Memory B cell (primary cell): ENCODE measurements around the gene GAREM2.

Experiments used
- ATAC-seq: fragments of 150-1000 bp; cut with Tn5 transposase; 2 replicates; pipeline ENCODE4 v1.10.0; 2021; ENCODE audit warnings: low read depth, mild to moderate bottlenecking, moderate library complexity
- DNase-seq, 2 donors: peaks; one replicate each; pipeline ENCODE4 v3.0.0; 2022; ENCODE audit warnings: low spot score in 2 of 2
- H3K27ac Mint-ChIP-seq: one replicate; pipeline ENCODE4 v1.8.0; 2022; ENCODE audit warnings: mild to moderate bottlenecking, moderate library complexity, mixed read lengths
- H3K27me3 Mint-ChIP-seq: one replicate; pipeline ENCODE4 v1.8.0; 2022; ENCODE audit warnings: mixed read lengths
- H3K36me3 Mint-ChIP-seq: one replicate; pipeline ENCODE4 v1.8.0; 2022; ENCODE audit warnings: mild to moderate bottlenecking, mixed read lengths
- H3K4me1 Mint-ChIP-seq: one replicate; pipeline ENCODE4 v1.8.0; 2022; ENCODE audit warnings: mixed read lengths
- H3K4me3 Mint-ChIP-seq: one replicate; pipeline ENCODE4 v1.8.0; 2022; ENCODE audit warnings: mild to moderate bottlenecking, moderate library complexity, mixed read lengths
- H3K9me3 Mint-ChIP-seq: one replicate; pipeline ENCODE4 v1.8.0; 2022; ENCODE audit warnings: mixed read lengths

GAREM2 gene

DNA sequence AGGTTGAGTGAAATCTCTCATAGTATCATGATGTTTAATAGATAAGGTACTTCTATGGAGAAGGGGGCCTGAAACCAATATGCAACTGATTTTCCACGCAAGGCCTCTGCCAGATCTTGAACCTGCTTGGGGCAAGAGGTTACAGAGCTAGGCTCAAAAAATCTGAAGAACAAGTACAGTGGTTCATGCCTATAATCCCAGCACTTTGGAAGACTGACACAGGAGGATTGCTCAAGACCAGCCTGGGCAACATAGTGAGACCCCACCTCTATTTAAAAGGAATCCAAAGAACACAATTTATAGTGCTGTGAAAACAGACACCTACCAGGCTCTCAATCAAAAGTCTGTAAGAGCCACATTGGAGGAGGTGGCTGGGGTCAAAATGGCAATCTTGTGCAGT, 42.9 kb downstream of the GAREM2 start:
- Mint-ChIP-seq H3K9me3 (no peaks in the 10 kb centered on the region), H3K4me1 (peaks cover 2% of the 10 kb centered on the region), H3K27me3 (no peaks in the 10 kb centered on the region), H3K27ac (no peak overlapping the region), H3K36me3 (peaks cover 50% of the 10 kb centered on the region), H3K4me3 (no peak overlapping the region)
- no peak for DNase-seq
- ATAC-seq = no peak

DNA sequence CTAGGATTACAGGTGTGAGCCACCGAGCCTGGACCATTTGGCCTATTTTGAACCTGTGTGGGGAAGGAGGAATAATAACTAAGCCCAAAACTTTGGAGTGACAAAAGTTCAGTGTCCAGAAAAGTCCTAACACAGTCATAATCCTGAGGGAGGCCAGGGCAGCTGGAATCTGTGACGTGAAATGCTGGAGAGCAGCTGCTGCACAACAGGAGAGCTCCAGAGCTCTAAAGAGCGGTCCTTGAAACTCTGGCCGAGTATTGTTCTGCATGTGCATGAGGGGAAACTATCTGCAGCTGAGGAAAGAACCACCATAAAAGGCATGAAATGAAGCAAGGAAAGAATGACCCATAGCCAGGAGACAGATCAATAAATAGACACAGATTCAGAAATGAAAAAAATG, 43.7 kb downstream of the GAREM2 start:
- no peaks in the 10 kb centered on the region for H3K9me3 Mint-ChIP-seq
- no peak for DNase-seq
- H3K27me3 Mint-ChIP-seq = no peaks in the 10 kb centered on the region
- H3K36me3 Mint-ChIP-seq = peaks cover 48% of the 10 kb centered on the region
- no peak overlapping the region for H3K4me3 Mint-ChIP-seq
- no peak for ATAC-seq
- no peak overlapping the region for H3K27ac Mint-ChIP-seq
- H3K4me1 Mint-ChIP-seq = peaks cover 2% of the 10 kb centered on the region

DNA sequence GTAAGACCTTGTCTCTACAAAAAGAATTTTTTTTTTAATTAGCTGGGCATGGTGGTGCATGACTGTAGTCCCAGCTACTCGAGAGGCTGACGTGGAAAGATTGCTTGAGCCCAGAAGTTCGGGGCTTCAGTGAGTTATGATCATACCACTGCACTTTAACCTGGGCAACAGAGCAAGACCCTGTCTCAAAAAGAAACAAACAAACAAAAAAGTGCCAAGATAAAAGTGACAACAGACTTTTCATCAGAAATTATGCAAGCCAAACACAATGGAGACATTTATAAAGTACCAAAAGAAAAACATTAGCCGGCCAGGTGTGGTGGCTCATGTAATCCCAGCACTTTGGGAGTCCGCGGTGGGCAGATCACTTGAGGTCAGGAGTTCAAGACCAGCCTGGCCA, 44.8 kb downstream of the GAREM2 start:
- Mint-ChIP-seq H3K4me3 (no peak overlapping the region), H3K27me3 (no peaks in the 10 kb centered on the region), H3K36me3 (peaks cover 45% of the 10 kb centered on the region), H3K4me1 (peaks cover 2% of the 10 kb centered on the region), H3K27ac (no peak overlapping the region), H3K9me3 (no peaks in the 10 kb centered on the region)
- no peak for DNase-seq
- ATAC-seq = no peak

DNA sequence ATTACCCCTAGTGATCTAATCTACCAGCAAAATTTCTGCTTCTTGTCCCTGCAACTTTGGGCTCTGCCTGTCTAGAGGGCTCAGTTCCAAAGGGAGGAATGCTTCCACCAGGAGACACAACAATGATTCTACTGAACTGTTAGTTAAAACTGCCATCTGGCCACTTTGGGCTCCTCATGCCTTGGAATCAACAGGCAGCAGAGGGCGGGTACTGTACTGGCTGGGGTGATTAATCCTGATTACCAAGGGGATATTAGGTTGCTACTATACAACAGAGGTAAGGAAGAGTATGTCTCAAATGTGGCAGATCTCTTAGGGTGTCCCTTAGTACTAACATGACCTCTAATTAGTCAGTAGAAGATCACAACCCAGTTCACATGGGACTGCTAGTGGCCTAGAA, 50.1 kb downstream of the GAREM2 start:
- peaks cover 35% of the 10 kb centered on the region for H3K36me3 Mint-ChIP-seq
- no peak for DNase-seq
- no peak overlapping the region for H3K4me3 Mint-ChIP-seq
- ATAC-seq = no peak
- no peak overlapping the region for H3K27ac Mint-ChIP-seq
- no peaks in the 10 kb centered on the region for H3K27me3 Mint-ChIP-seq
- H3K4me1 Mint-ChIP-seq = no peaks in the 10 kb centered on the region
- no peaks in the 10 kb centered on the region for H3K9me3 Mint-ChIP-seq

DNA sequence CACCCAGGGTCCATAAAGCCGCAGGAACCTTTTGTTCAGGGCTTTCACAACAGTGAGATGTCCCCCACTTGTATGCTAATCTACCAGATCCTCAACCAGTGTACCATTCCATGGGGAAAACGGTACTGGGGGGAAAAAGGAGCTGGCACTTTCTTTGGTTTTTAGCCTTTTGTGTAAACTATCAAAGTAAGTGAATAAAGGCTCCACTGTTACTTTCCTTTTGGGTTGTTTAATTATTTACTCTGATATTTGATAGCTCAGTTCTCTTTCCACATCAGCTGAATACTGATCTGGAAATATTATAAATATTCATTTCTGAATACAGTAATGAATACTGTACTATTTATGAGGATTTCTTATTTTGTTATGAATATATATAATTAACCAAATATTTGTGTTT, 51.2 kb downstream of the GAREM2 start:
- Mint-ChIP-seq H3K27me3 (no peaks in the 10 kb centered on the region), H3K4me1 (no peaks in the 10 kb centered on the region), H3K36me3 (peaks cover 36% of the 10 kb centered on the region), H3K9me3 (no peaks in the 10 kb centered on the region), H3K27ac (no peak overlapping the region), H3K4me3 (no peak overlapping the region)
- no peak for ATAC-seq
- DNase-seq = no peak

DNA sequence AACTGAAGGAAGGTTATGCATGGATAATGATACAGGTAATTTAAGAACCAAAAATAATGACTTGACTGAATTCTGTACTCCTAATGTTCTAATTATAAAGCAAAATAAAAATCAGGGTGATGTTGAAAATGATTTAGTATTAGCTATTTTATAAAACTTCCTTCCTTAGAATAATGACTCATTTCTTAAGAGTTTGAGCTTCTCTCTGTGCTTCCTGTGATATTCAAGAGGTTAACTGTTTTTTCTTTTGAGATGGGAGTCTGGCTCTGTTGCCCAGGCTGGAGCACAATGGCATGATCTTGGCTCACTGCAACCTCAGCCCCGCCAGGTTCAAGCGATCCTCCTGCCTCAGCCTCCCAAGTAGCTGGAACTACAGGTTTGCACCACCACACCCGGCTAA, 56.7 kb downstream of the GAREM2 start:
- DNase-seq (no peak), ATAC-seq (no peak)
- Mint-ChIP-seq H3K4me3 (no peak overlapping the region), H3K36me3 (peaks cover 28% of the 10 kb centered on the region), H3K27ac (no peak overlapping the region), H3K4me1 (no peaks in the 10 kb centered on the region), H3K27me3 (no peaks in the 10 kb centered on the region), H3K9me3 (no peaks in the 10 kb centered on the region)

- Mint-ChIP-seq H3K27ac (no peak overlapping the region), H3K4me3 (no peak overlapping the region), H3K9me3 (no peaks in the 10 kb centered on the region), H3K27me3 (no peaks in the 10 kb centered on the region), H3K36me3 (peaks cover 32% of the 10 kb centered on the region), H3K4me1 (no peaks in the 10 kb centered on the region)
- ATAC-seq (no peak), DNase-seq (no peak)
These were observed 57.9 kb downstream of the GAREM2 start for GRCh38 chr2:26230806-26231205.

GRCh38 chr2:26235089-26235488, 62.2 kb downstream of the GAREM2 start:
- ATAC-seq (no peak), DNase-seq (no peak)
- Mint-ChIP-seq H3K4me1 (peaks cover 7% of the 10 kb centered on the region), H3K27ac (no peak overlapping the region), H3K4me3 (no peak overlapping the region), H3K9me3 (no peaks in the 10 kb centered on the region), H3K36me3 (peaks cover 23% of the 10 kb centered on the region), H3K27me3 (no peaks in the 10 kb centered on the region)

DNA sequence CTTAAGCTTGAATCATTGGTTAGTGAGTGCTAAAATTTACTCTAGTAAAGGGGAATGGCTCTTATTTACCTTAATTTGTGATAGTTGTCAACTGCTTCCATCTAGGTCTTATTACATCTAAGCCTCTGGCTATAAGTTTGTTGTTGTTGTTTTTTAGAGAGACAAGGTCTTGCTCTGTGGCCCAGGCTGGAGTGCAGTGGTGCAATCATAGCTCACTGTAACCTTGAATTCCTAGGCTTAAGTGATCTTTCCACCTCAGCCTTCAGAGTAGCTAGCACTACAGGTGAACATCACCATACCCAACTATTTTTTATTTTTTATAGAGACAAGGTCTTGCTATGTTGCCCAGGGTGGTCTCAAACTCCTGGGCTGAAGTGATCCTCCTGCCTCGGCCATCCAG, 65.0 kb downstream of the GAREM2 start:
- Mint-ChIP-seq H3K9me3 (no peaks in the 10 kb centered on the region), H3K27ac (no peak overlapping the region), H3K4me3 (no peak overlapping the region), H3K4me1 (peaks cover 20% of the 10 kb centered on the region), H3K36me3 (peaks cover 23% of the 10 kb centered on the region), H3K27me3 (no peaks in the 10 kb centered on the region)
- no peak for DNase-seq
- ATAC-seq = no peak

GRCh38 chr2:26238311-26238958, 65.5 kb downstream of the GAREM2 start:
- Mint-ChIP-seq H3K9me3 (no peaks in the 10 kb centered on the region), H3K4me3 (no peak overlapping the region), H3K36me3 (peaks cover 21% of the 10 kb centered on the region), H3K27ac (no peak overlapping the region), H3K27me3 (no peaks in the 10 kb centered on the region), H3K4me1 (peaks cover 26% of the 10 kb centered on the region)
- ATAC-seq = no peak
- no peak for DNase-seq
